ENCODE results near the gene TRIM7.
"Not testable (repeated sequence)": the region's sequence is repeated elsewhere in the genome, so short reads cannot be mapped to it uniquely, and the experiment has no call there.

TRIM7 gene

GRCh38 chr5:181191526-181192336 is 13.3 kb downstream of the TRIM7 start:
- DNase-seq = no peak

- no peak for DNase-seq
Observed at GRCh38 chr5:181190711-181191525, 14.1 kb downstream of the TRIM7 start.

- DNase-seq = no peak
Observed at GRCh38 chr5:181189962-181190710, 14.9 kb downstream of the TRIM7 start.

GRCh38 chr5:181189363-181189961 is 15.5 kb downstream of the TRIM7 start:
- no peak for DNase-seq

- no peak for DNase-seq
Observed at GRCh38 chr5:181188700-181189362, 16.2 kb downstream of the TRIM7 start.

GRCh38 chr5:181187500-181188213 is 17.3 kb downstream of the TRIM7 start:
- no peak for DNase-seq

GRCh38 chr5:181186986-181187499 is 18.0 kb downstream of the TRIM7 start:
- DNase-seq = no peak

- no peak for DNase-seq
Observed at GRCh38 chr5:181186022-181186421, 19.0 kb downstream of the TRIM7 start.

- DNase-seq = no peak
Observed at GRCh38 chr5:181185560-181185959, 19.4 kb downstream of the TRIM7 start.

- no peak for DNase-seq
Observed at GRCh38 chr5:181184845-181185216, 20.2 kb downstream of the TRIM7 start.

GRCh38 chr5:181182651-181183050 is 22.3 kb downstream of the TRIM7 start:
- no peak for DNase-seq

- no peak for DNase-seq
Observed at GRCh38 chr5:181181650-181182565, 23.1 kb downstream of the TRIM7 start.

GRCh38 chr5:181177559-181177958 is 27.4 kb downstream of the TRIM7 start:
- DNase-seq = not testable (repeated sequence)

GRCh38 chr5:181176254-181176952 is 28.6 kb downstream of the TRIM7 start:
- no peak for DNase-seq

- DNase-seq = no peak
Observed at GRCh38 chr5:181173420-181174342, 31.3 kb downstream of the TRIM7 start.

GRCh38 chr5:181173027-181173419 is 32.0 kb downstream of the TRIM7 start:
- no peak for DNase-seq

GRCh38 chr5:181171782-181172181 is 33.2 kb downstream of the TRIM7 start:
- DNase-seq = no peak

GRCh38 chr5:181170996-181171395 is 34.0 kb downstream of the TRIM7 start:
- DNase-seq = no peak
